HTR-8/SVneo (cell line): ENCODE results near the gene DRC1.

Experiments
- DNase-seq: peaks from one replicate; pipeline ENCODE4 v3.0.0; 2011; ENCODE audit warnings: low spot score, mixed read lengths; ENCODE audit not compliant: insufficient read length
- FAIRE-seq: peaks from 2 replicates; lab custom pipeline; 2011; peaks lifted over from hg19 to GRCh38; lab: Jason Lieb, UNC

Gene DRC1

DNA sequence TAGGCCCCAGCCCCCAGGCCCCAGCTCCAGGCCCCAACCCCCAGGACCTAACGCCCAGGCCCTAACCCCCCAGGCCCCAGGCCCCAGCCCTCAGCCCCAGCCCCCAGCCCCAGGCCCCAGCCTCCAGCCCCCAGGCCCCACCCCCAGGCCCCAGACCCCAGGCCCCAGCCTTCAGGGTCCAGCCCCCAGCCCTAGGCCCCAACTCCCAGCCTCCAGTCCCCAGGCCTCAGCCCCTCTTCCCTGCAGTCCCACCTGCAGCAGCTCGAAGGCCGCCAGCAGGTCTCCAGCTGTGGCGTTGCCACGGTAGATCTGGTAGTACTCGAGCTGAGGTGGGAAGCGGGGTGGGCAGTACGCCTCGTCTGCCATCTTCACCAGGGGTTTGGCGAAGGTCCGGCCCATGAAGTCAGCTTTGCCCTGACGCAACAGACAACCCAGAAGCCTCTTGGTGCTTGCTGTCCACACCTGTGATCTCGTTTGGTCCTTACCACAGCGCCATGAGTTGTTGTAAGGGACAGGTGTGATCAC is 72.6 kb downstream of the DRC1 start:
- DNase-seq (no peak), FAIRE-seq (no peak)

DNA sequence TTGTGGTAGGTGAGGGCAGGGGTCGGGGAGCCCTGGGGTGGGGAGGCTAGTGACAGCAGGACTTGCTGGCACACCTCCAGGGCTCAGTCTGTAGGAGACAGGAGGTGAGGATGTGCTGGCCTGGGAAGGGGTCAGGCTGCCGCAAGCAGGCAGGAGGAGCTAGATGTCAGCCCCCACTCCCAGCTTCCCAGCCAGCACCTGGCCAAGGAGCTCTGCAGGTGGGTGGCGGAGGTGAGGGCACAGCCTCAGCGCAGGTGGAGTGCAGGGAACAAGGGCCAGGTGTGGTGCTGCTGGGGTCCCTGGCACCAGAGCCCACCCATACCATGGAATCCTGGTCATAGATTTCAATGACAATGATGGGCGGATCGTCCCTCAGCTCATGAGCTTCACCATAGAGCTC is 73.3 kb downstream of the DRC1 start:
- no peak for FAIRE-seq
- no peak for DNase-seq

DNA sequence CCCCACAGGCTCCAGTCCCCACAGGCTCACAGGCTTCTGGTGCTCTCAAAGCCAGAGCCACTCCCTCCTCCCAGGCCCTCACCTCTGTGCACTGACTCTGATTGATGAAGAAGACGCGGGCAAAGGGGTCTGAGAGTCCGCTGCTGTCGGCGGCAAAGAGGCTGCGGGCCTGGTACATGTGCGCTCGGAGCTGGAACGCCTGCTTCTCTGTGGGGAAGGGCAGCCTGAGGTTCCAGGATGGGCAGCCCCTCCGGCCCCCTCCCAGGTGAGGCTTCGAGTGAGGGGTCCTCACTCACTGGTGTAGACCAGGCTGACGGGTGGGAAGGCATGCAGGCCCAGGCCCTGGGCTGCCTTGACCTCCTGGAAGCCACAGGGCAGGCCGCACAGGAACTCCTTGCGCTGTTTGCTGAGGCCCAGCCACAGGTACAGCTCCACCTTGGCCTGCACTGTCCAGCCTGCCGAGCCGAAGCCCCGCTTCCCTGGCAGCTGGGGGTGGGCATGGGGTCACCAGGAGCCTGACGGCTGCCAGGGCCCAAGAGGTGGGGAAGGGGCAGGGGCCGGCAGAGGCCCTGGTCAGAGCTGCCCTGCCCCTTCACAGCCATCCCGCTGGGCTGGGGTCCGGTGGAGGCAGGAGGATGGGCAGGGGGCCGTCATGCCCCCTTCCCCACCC is 74.2 kb downstream of the DRC1 start:
- no peak for FAIRE-seq
- no peak for DNase-seq

DNA sequence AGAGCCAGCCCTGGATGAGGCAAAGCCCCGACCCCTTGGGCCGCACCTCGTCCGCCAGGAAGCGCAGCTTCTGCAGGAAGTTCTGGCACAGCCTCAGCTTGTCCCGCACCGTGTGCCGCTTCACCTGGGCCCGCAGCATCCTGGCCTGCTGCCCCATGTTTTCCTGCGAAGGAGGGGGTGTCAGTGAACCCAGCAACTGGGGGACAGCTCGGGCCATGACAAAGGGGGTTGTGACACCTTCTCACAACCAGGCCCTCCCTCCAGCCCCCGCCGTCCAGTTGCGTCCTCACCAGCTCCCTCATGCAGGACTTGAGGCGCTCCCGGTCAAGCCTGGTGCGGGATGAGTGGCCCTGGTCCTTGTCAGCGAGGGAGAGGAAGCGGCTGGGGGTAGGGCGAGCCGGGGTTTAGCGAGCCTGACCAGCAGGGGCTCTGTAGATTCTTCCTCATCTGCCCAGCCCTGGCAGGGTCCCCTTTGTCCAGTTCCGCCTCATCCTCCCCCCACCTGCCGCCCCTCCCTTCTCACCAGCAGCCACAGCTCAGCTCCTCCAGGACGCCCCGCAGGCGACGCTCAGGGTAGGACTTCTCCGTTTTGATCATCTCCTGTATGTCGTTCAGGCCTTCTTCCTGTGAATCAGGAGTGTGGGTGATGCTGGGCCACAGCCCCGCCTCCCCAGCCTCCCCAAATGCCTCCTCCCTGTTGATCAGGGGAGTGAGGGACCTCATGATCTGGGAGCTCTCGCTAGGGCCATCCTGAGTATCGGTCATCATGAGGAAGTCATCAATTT is 75.6 kb downstream of the DRC1 start:
- no peak for FAIRE-seq
- no peak for DNase-seq

DNA sequence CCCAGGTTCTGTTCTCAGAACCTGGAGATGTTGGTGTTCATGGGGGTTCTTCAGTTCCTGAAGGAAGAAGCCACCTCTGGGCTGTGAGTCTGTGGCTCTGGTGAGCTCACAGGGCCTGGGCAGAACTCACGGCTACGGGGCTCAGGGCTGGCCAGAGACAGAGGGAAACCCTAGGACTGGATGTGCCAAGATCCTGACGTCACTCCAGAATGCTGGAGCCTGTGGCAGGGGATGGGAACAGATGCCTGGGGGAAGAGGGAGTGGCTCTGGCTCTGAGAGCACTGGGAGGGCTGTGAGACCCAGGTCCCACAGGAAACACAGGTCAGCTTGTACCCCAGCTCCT is 76.2 kb downstream of the DRC1 start, which contains the start of gene OTOF:
Gene OTOF, minus strand, starts transcription at position 214 of the 343 bp plus-strand sequence.
- DNase-seq (peak; percentile 67), FAIRE-seq (no peak)

DNA sequence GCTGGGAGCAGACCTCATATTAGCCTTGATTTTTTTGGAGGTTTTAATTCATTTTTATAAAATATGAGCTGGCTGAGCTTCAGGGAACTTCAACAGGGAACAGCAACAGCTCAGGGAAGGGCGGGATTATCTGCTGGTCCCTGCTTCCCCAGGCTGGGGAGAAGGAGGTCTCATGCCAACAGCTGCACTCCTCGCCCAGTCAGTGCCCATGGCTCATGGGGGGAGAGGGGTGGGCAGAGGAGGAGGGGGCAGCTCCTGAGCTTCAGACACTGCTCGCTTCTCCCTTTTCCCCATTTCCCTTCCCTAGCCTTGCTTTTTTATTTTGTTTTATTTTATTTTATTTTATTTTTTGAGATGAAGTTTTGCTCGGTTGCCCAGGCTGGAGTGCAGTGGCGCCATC is 76.6 kb downstream of the DRC1 start:
- no peak for FAIRE-seq
- DNase-seq, result no peak

DNA sequence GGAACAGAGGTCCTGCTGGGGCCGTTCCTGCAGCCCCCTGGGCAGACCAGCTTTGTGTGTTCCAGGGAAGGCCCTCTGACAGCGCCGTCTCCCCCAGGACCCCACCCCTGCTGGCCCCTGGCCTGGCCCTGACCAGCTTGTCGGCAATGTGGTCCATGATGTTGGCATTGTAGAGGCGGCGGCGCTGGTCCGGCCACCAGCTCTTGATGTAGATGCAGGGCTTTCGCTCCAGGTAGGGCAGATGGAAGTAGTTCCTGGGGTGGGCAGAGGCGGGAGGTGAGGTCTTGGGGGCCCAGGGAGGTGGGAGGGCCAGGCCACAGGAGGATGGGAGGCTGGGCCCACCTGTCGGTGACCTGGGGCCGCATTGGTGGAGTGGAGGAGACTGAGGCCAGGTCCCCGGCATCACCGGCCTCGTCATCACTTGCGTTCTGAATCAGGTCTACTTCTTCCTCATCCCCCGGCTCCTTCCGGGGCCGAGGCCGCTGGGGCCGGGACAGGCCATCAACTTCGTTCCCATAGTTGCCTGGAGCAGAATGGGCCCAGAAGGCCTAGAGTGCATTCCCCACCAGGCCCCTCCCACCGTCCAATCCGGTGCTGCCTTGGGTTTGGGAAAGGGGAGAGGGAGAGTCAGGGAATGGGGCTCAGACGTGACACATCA is 77.5 kb downstream of the DRC1 start:
- DNase-seq (no peak), FAIRE-seq (no peak)

DNA sequence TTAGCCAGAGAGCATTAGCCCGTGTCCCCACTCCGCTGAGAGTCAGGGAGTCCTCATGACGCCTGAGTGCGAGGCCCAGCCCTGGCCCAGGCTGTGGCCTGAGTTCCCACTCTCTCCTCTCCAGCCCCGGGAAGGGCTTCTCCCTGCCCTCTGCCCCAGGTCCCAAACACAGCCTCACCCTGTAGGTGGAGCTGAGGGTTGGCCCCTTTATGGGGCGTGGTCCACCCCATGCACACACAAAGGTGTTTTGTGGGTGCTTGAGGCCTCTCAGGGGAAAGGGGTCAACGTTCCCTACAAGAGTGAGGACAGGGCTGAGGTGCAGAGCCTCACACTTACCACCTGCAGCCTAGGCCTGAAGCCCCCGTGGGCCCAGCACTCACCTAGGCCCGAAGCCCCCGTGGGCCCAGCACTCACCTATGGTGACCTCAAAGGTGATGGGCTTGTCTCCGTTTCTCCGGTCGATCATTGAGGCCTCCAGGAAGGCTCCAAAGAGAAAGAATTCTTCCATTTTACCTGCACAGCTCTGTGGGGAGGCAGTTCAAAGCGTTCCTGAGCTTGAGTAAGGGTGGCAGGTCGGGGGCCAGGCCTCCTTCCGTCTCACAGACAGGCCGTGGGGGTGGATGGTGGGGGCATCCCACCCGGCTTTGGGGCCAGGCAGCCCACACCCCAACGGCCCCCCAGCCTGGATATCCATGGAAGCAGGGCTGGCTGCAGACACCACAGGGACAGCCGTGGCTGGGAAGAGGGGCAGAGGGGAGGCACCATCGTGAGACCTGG is 78.3 kb downstream of the DRC1 start:
- no peak for FAIRE-seq

DNA sequence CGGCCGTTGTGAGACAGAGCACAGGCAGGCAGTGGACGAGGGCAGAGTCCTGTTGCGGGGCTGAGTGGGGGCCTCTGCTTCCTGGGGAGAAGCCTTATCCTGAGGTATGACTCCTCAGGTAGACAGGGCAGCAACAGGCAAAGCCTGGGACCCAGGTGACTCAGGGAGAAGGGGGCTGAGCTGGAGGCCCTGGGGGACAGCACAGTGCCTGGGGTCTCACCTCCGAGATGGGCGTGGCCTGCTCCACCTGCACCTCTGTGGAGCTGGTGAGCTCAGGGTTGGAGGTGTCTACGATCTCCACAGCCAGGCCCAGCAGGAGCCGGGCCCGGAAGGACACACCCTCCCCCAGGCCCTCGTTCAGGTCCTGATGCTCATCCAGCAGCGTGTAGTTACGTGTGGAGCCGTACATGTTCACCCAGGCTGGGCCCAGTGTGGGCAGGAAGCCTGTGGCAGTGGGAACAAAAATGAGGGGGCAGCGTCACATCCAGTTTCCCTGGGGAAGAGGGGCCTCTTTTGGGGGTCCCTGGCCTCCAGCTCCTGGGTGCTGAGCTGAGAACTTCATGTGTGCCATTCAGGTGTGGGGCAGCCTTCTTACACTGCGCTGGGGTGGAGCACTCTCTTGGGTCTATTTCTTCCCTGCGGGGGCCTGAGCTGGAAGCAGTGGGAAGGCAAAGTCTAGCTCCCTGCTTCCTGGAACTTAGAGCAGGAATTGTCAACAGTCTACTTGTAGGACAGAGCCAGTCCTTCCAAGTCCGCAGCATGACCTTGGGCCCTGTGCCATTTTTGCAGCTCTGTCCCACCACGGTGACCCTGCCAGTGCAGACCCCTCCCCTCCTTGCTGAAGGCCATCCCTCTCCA is 79.1 kb downstream of the DRC1 start:
- FAIRE-seq (no peak), DNase-seq (no peak)

More for the DNA sequence above, 78.3 kb downstream of the DRC1 start:
- no peak for DNase-seq

DNA sequence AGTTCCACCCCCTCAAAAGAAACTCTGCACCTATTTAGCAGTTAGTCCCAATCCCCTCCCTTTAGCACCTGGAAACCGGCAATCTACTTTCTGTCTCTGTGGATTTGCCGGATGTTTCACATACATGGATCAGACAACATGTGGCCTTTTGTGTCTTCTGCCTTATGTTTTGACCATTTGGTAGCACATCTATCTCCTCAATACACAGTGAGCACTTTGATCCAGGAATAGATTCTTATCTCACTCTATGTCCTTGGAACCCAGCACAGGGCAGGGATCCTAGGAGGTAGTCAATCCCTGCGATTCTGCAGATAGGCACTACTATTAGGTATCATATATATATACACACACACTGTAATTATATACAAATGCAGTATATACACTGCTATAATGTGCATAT is 80.0 kb downstream of the DRC1 start:
- FAIRE-seq, result no peak

DNA sequence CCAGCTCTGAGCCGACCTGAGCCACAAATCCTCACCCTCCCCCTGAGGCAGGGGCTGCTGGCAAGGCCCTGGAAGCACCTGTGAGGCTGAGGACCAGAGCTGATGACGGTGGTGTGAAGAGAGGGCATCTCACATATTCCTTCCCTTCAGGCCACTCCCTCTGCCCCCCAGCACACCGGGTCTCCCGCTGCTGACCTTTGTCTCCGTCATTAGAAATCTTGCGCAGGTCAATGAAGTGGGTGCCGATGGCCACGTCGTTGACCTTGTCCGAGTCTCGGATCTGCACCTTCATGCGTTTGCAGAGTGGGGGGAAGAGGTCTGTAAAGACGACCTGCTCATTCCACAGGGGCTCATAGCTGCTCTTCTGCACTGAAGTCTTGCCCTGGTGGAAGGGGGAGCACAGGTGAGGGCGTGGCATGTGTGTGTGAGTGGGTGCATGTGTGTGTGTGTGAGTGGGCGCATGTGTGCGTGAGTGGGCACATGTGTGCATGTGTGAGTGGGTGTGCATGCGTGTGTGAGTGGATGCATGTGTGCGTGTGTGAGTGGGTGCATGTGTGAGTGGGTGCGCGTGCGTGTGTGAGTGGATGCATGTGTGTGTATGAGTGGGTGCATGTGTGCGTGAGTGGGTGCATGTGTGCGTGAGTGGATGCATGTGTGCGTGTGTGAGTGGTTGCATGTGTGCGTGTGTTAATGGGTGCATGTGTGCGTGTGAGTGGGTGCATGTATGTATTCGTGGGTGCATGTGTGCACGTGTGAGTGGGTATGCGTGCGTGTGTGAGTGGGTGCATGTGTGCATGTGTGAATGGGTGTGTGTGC is 80.7 kb downstream of the DRC1 start:
- peak; percentile 93 for FAIRE-seq

More for the DNA sequence above, 80.0 kb downstream of the DRC1 start:
- DNase-seq, result no peak

DNA sequence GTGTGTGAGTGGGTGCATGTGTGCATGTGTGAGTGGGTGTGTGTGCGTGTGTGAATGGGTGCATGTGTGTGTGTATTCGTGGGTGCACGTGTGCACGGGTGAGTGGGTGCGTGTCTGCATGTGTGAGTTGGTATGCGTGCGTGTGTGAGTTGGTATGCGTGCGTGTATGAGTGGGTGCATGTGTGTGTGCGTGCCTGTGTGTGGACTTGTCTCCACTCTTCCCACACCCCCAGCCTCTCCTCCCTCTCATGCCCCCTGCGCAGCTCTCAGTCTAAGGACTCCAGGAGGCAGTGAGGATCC is 81.3 kb downstream of the DRC1 start:
- DNase-seq (no peak), FAIRE-seq (no peak)

More for the DNA sequence above, 80.7 kb downstream of the DRC1 start:
- DNase-seq, result no peak

DNA sequence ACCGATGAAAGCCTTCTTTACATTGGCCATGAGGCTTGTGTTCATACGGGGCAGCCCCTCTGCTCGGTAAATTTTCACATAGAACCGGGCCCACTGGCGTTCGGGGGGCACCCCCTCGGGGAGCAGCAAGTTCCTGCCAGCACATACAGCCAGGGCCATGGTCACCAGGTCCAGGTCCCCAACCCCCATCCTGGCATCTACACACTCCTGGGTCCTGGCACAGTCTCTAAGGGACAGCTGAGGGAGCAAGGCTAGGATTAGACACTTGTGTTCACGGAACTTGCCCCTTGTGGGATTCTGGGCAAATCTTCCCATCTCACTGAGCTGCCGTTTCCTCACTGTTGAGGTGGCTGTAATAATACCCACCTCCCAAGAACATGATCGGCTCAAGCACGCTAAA is 81.8 kb downstream of the DRC1 start:
- DNase-seq, result no peak
- no peak for FAIRE-seq

DNA sequence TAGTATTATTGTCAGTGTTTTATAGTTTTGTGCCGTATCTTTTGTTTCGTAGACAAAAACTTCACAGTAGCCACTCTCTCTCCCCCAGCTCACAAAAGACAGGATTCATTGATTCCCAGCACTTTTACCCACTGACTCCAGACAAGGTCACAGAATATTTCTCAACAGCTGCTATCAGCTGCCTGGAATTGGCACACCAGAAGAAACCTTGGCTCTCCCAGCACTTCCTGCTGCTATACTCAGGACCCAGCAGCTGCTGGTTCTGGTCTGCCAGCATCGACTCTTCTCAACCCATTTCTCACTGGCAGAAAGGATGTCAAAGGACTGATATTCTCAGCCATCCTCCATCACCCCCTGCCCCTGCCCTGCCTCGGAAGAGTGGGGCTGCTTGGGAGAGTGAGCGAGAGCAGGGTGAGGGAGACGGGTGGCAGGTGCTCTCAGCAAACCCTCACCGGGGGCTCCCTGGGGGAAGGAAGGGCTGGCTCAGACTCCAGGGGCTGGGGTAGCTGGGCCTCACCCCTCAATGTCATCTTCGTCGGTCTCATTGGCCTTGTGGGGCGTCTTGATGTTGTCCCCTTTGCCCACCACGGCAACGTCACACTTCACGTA is 82.3 kb downstream of the DRC1 start:
- no peak for DNase-seq
- FAIRE-seq, result no peak

DNA sequence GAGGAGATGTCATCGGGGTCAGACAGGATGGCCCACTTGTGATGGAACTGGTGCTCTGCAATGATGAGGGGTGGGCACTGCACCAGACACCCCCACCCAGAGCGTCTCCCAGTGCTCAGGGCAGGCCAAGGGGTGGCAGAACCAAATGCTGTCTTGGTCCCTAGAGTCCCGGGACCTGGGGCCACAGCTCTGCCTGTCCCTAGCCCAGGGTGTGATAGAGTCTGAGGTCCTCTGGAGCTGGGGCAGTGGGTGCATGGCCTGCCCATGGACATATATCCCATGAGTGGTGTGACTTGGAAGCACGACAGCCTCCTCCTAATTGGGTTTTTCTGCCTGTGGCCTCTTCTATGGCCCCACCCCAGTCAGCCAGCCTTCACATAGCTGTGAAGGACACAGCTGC is 82.9 kb downstream of the DRC1 start:
- no peak for FAIRE-seq
- no peak for DNase-seq

DNA sequence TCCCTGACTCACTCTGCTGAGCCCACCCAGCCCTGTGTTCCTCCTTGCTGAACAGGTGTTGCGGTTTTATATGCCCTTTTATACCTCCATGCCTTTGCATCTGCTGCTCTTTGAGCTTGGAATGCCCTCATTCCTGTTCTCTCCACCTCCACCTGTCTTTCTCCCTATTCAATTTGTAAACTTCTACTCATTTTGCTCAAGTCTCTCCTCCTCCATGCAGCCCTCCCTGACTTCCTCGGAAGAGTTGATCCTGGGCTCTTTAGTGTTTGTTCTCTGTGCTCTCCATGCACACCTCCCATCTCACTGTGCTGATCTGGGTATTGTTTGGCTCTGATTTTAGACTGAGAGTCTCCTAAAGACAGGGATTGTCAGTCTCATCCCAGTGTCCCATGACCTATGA is 83.4 kb downstream of the DRC1 start:
- FAIRE-seq, result no peak
- DNase-seq, result no peak

DNA sequence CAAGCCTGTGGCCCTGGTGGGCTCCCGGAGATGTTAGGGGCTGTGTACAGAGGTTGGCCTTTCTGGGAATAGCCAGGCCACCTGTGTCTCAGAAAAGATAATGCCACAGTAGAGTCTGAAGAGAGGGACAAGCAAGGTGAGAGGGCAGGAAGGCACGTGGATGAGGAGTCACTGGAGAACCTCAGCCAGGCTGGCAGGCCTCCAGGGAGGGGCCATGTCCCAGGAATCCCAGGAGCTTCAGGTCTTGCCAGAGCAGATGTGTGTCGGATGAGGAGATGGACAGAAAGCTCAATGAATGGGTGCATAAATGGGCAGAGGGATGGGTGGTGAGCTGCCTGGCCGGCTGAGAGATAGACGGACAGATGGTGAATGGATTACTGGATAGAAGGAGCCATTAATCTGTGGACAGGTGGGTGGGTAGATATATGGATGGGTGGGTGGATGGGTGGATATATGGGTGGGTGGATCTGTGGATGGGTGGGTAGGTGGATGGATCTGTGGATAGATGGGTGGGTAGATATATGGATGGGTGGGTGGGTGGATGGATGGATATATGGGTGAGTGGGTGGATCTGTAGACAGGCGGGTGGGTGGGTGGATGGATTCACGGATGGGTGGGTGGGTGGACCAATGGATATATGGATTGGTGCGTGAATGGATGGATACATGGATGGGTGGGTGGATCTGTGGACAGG is 84.2 kb downstream of the DRC1 start:
- DNase-seq (no peak), FAIRE-seq (no peak)

DNA sequence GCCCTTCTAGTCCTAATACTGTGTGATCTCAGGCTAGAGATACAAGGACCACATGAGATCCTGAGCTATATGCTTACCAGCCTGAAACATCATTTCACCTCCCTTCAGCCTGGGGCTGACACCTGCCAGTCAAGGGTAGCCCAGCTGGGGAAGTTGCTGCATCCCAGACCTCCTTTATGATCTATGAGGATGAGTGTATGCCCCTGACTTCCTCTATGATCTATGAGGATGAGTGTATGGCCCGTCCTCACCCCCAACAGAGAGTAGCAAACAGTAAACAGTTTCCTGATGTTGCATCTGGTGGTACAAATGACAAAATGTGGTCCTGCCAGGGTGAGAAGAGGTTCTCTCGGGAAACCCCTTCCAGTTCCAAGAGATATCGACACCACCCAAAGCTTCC is 85.1 kb downstream of the DRC1 start:
- DNase-seq, result no peak
- no peak for FAIRE-seq
